ENCODE data around the gene GP5.
A peak's percentile ranks its signal among the peaks of the same experiment; 100 is the strongest.

GP5 gene

GRCh38 chr3:194399166-194399565 is at the start of gene GP5:
GP5 (minus strand) TSS chr3:194399266; CDS start chr3:194398282, 984 bp downstream.
- Histone ChIP-seq H3K27ac (ENCODE audit: low read depth, low read length) (no peak within 1 kb of the TSS), H2AFZ (ENCODE audit: low read length, unreplicated experiment) (no peak within 1 kb of the TSS), H3K4me3 (ENCODE audit: low read depth, low read length) (no peak within 1 kb of the TSS), H3K36me3 (ENCODE audit: insufficient read depth, low read length) (peaks cover 10% of the 10 kb centered on the region), H3K4me1 (ENCODE audit: control insufficient read depth, insufficient read depth, low read length, unreplicated experiment) (no peaks in the 10 kb centered on the region), H3K79me2 (ENCODE audit: control insufficient read depth, insufficient read depth, low read length, unreplicated experiment) (no peaks in the 10 kb centered on the region), H3K27me3 (ENCODE audit: insufficient read depth, low read length) (peaks cover 24% of the 10 kb centered on the region)

GRCh38 chr3:194447657-194448056 is 48.6 kb upstream of the GP5 start:
- peaks cover 11% of the 10 kb centered on the region for H3K79me2 ChIP-seq (ENCODE audit: control insufficient read depth, insufficient read depth, low read length, unreplicated experiment)
- H3K27ac ChIP-seq (ENCODE audit: low read depth, low read length): no peak overlapping the region
- H3K27me3 ChIP-seq (ENCODE audit: insufficient read depth, low read length): no peaks in the 10 kb centered on the region
- no peak overlapping the region for H2AFZ ChIP-seq (ENCODE audit: low read length, unreplicated experiment)
- peaks cover 56% of the 10 kb centered on the region for H3K36me3 ChIP-seq (ENCODE audit: insufficient read depth, low read length)
- no peaks in the 10 kb centered on the region for H3K4me1 ChIP-seq (ENCODE audit: control insufficient read depth, insufficient read depth, low read length, unreplicated experiment)
- no peak overlapping the region for H3K4me3 ChIP-seq (ENCODE audit: low read depth, low read length)

- no peaks in the 10 kb centered on the region for H3K27me3 ChIP-seq (ENCODE audit: insufficient read depth, low read length)
- no peak overlapping the region for H2AFZ ChIP-seq (ENCODE audit: low read length, unreplicated experiment)
- peaks cover 56% of the 10 kb centered on the region for H3K36me3 ChIP-seq (ENCODE audit: insufficient read depth, low read length)
- H3K4me1 ChIP-seq (ENCODE audit: control insufficient read depth, insufficient read depth, low read length, unreplicated experiment): no peaks in the 10 kb centered on the region
- H3K4me3 ChIP-seq (ENCODE audit: low read depth, low read length): no peak overlapping the region
- H3K27ac ChIP-seq (ENCODE audit: low read depth, low read length): no peak overlapping the region
- peaks cover 11% of the 10 kb centered on the region for H3K79me2 ChIP-seq (ENCODE audit: control insufficient read depth, insufficient read depth, low read length, unreplicated experiment)
These were observed 48.1 kb upstream of the GP5 start for GRCh38 chr3:194447161-194447560.

- Histone ChIP-seq H3K27me3 (ENCODE audit: insufficient read depth, low read length) (no peaks in the 10 kb centered on the region), H3K27ac (ENCODE audit: low read depth, low read length) (no peak overlapping the region), H3K79me2 (ENCODE audit: control insufficient read depth, insufficient read depth, low read length, unreplicated experiment) (peaks cover 11% of the 10 kb centered on the region), H2AFZ (ENCODE audit: low read length, unreplicated experiment) (no peak overlapping the region), H3K4me1 (ENCODE audit: control insufficient read depth, insufficient read depth, low read length, unreplicated experiment) (no peaks in the 10 kb centered on the region), H3K36me3 (ENCODE audit: insufficient read depth, low read length) (peaks cover 55% of the 10 kb centered on the region), H3K4me3 (ENCODE audit: low read depth, low read length) (no peak overlapping the region)
These were observed 47.7 kb upstream of the GP5 start for GRCh38 chr3:194446754-194447153.

GRCh38 chr3:194446172-194446571 is 47.1 kb upstream of the GP5 start:
- no peak overlapping the region for H3K27ac ChIP-seq (ENCODE audit: low read depth, low read length)
- no peak overlapping the region for H2AFZ ChIP-seq (ENCODE audit: low read length, unreplicated experiment)
- H3K79me2 ChIP-seq (ENCODE audit: control insufficient read depth, insufficient read depth, low read length, unreplicated experiment): peaks cover 11% of the 10 kb centered on the region
- peaks cover 49% of the 10 kb centered on the region for H3K36me3 ChIP-seq (ENCODE audit: insufficient read depth, low read length)
- no peak overlapping the region for H3K4me3 ChIP-seq (ENCODE audit: low read depth, low read length)
- no peaks in the 10 kb centered on the region for H3K27me3 ChIP-seq (ENCODE audit: insufficient read depth, low read length)
- no peaks in the 10 kb centered on the region for H3K4me1 ChIP-seq (ENCODE audit: control insufficient read depth, insufficient read depth, low read length, unreplicated experiment)

GRCh38 chr3:194443901-194444300 is 44.8 kb upstream of the GP5 start:
- Histone ChIP-seq H3K79me2 (ENCODE audit: control insufficient read depth, insufficient read depth, low read length, unreplicated experiment) (peaks cover 14% of the 10 kb centered on the region), H3K27ac (ENCODE audit: low read depth, low read length) (no peak overlapping the region), H3K27me3 (ENCODE audit: insufficient read depth, low read length) (no peaks in the 10 kb centered on the region), H3K4me1 (ENCODE audit: control insufficient read depth, insufficient read depth, low read length, unreplicated experiment) (no peaks in the 10 kb centered on the region), H3K36me3 (ENCODE audit: insufficient read depth, low read length) (peaks cover 48% of the 10 kb centered on the region), H3K4me3 (ENCODE audit: low read depth, low read length) (no peak overlapping the region), H2AFZ (ENCODE audit: low read length, unreplicated experiment) (no peak overlapping the region)

GRCh38 chr3:194440756-194441155 is 41.7 kb upstream of the GP5 start:
- Histone ChIP-seq H3K4me1 (ENCODE audit: control insufficient read depth, insufficient read depth, low read length, unreplicated experiment) (no peaks in the 10 kb centered on the region), H3K4me3 (ENCODE audit: low read depth, low read length) (no peak overlapping the region), H2AFZ (ENCODE audit: low read length, unreplicated experiment) (no peak overlapping the region), H3K27me3 (ENCODE audit: insufficient read depth, low read length) (no peaks in the 10 kb centered on the region), H3K36me3 (ENCODE audit: insufficient read depth, low read length) (peaks cover 47% of the 10 kb centered on the region), H3K79me2 (ENCODE audit: control insufficient read depth, insufficient read depth, low read length, unreplicated experiment) (peaks cover 11% of the 10 kb centered on the region), H3K27ac (ENCODE audit: low read depth, low read length) (no peak overlapping the region)

- Histone ChIP-seq H3K4me3 (ENCODE audit: low read depth, low read length) (no peak overlapping the region), H3K27me3 (ENCODE audit: insufficient read depth, low read length) (no peaks in the 10 kb centered on the region), H3K36me3 (ENCODE audit: insufficient read depth, low read length) (peaks cover 48% of the 10 kb centered on the region), H3K27ac (ENCODE audit: low read depth, low read length) (no peak overlapping the region), H2AFZ (ENCODE audit: low read length, unreplicated experiment) (no peak overlapping the region), H3K4me1 (ENCODE audit: control insufficient read depth, insufficient read depth, low read length, unreplicated experiment) (no peaks in the 10 kb centered on the region), H3K79me2 (ENCODE audit: control insufficient read depth, insufficient read depth, low read length, unreplicated experiment) (peaks cover 14% of the 10 kb centered on the region)
These were observed 41.0 kb upstream of the GP5 start for GRCh38 chr3:194439881-194440550.

- no peak overlapping the region for H3K27ac ChIP-seq (ENCODE audit: low read depth, low read length)
- H3K4me3 ChIP-seq (ENCODE audit: low read depth, low read length): no peak overlapping the region
- H3K36me3 ChIP-seq (ENCODE audit: insufficient read depth, low read length): peaks cover 76% of the 10 kb centered on the region
- no peaks in the 10 kb centered on the region for H3K27me3 ChIP-seq (ENCODE audit: insufficient read depth, low read length)
- H3K79me2 ChIP-seq (ENCODE audit: control insufficient read depth, insufficient read depth, low read length, unreplicated experiment): peaks cover 8% of the 10 kb centered on the region
- H3K4me1 ChIP-seq (ENCODE audit: control insufficient read depth, insufficient read depth, low read length, unreplicated experiment): no peaks in the 10 kb centered on the region
- H2AFZ ChIP-seq (ENCODE audit: low read length, unreplicated experiment): no peak overlapping the region
These were observed 35.4 kb upstream of the GP5 start for GRCh38 chr3:194434503-194434902.

GRCh38 chr3:194431554-194431953 is 32.5 kb upstream of the GP5 start:
- no peaks in the 10 kb centered on the region for H3K4me1 ChIP-seq (ENCODE audit: control insufficient read depth, insufficient read depth, low read length, unreplicated experiment)
- H3K4me3 ChIP-seq (ENCODE audit: low read depth, low read length): no peak overlapping the region
- no peak overlapping the region for H3K27ac ChIP-seq (ENCODE audit: low read depth, low read length)
- no peaks in the 10 kb centered on the region for H3K27me3 ChIP-seq (ENCODE audit: insufficient read depth, low read length)
- H2AFZ ChIP-seq (ENCODE audit: low read length, unreplicated experiment): no peak overlapping the region
- peaks cover 9% of the 10 kb centered on the region for H3K79me2 ChIP-seq (ENCODE audit: control insufficient read depth, insufficient read depth, low read length, unreplicated experiment)
- peaks cover 77% of the 10 kb centered on the region for H3K36me3 ChIP-seq (ENCODE audit: insufficient read depth, low read length)

- no peak overlapping the region for H3K4me3 ChIP-seq (ENCODE audit: low read depth, low read length)
- H3K4me1 ChIP-seq (ENCODE audit: control insufficient read depth, insufficient read depth, low read length, unreplicated experiment): peaks cover 34% of the 10 kb centered on the region
- H2AFZ ChIP-seq (ENCODE audit: low read length, unreplicated experiment): no peak overlapping the region
- H3K79me2 ChIP-seq (ENCODE audit: control insufficient read depth, insufficient read depth, low read length, unreplicated experiment): peaks cover 11% of the 10 kb centered on the region
- peaks cover 46% of the 10 kb centered on the region for H3K36me3 ChIP-seq (ENCODE audit: insufficient read depth, low read length)
- H3K27me3 ChIP-seq (ENCODE audit: insufficient read depth, low read length): no peaks in the 10 kb centered on the region
- H3K27ac ChIP-seq (ENCODE audit: low read depth, low read length): peak overlapping the region; percentile 27; the same call in 1 of the 2 replicates
These were observed 26.3 kb upstream of the GP5 start for GRCh38 chr3:194425399-194425798.

All from ACC112 (cell line).